ENCODE results near the gene PSEN2. TPM values are rescaled to one million over a fixed set of nuclear protein-coding genes. Genes with fewer than 3 reads are reported as not detected.

Gene PSEN2
- total RNA-seq, 1 experiment from 2014 or later: 37.5 TPM

GRCh38 chr1:226826479-226827261, 43.7 kb upstream of the PSEN2 start:
- Mint-ChIP-seq H3K36me3 (ENCODE audit: insufficient read depth, unreplicated experiment) (no peaks in the 10 kb centered on the region), H3K27me3 (ENCODE audit: insufficient read depth, unreplicated experiment) (no peaks in the 10 kb centered on the region), H3K9me3 (ENCODE audit: unreplicated experiment) (no peaks in the 10 kb centered on the region), H3K4me1 (ENCODE audit: low read depth, unreplicated experiment) (no peaks in the 10 kb centered on the region), H3K4me3 (ENCODE audit: unreplicated experiment) (no peak overlapping the region), H3K27ac (ENCODE audit: unreplicated experiment) (no peak overlapping the region)
- no peak for TF ChIP-seq CTCF (IDR thresholded peaks at IDR 0.05; ENCODE audit: insufficient read depth in 1 of 2, low read depth in 1 of 2, low read length in 1 of 2, severe bottlenecking in 1 of 2, unreplicated experiment in 1 of 2)
- intact Hi-C loops (cut with micrococcal nuclease; ENCODE audit: unreplicated experiment): loop anchor here (5.0 to 10.0 kb wide), 2 partner anchors 89 to 282 kb away; partner anchors contain the start of genes ITPKB and STUM
- Histone ChIP-seq H3K27me3 (replicated peaks; ENCODE audit: control insufficient read depth, insufficient read depth, low read length) (no peaks in the 10 kb centered on the region), H3K4me1 (no peaks in the 10 kb centered on the region), H3K4me3 (ENCODE audit: low read depth, low read length) (no peak overlapping the region), H3K36me3 (ENCODE audit: control insufficient read depth, insufficient read depth, low read length) (no peaks in the 10 kb centered on the region), H3K9me3 (no peaks in the 10 kb centered on the region)
- no TSS peak for BruUV-seq (replicated peaks)
- ChIA-PET CTCF (no interaction called here), POLR2A (interaction anchor here (0.6 kb wide), 1 partner anchor 32 kb away, joined by 6 read pairs; no protein-coding TSS in a partner anchor)
- no peak for DNase-seq

GRCh38 chr1:226827458-226827857, 43.0 kb upstream of the PSEN2 start:
- no peaks in the 10 kb centered on the region for H3K27me3 Mint-ChIP-seq (ENCODE audit: insufficient read depth, unreplicated experiment)
- H3K27ac Mint-ChIP-seq (ENCODE audit: unreplicated experiment): no peak overlapping the region
- no peaks in the 10 kb centered on the region for H3K4me1 Mint-ChIP-seq (ENCODE audit: low read depth, unreplicated experiment)
- ChIA-PET CTCF (interaction anchor here (1.0 kb wide), 1 partner anchor 194 kb away, joined by 3 read pairs; no protein-coding TSS in a partner anchor), POLR2A (no interaction called here)
- H3K9me3 ChIP-seq: no peaks in the 10 kb centered on the region
- H3K4me3 Mint-ChIP-seq (ENCODE audit: unreplicated experiment): no peak overlapping the region
- no peaks in the 10 kb centered on the region for H3K36me3 ChIP-seq (ENCODE audit: control insufficient read depth, insufficient read depth, low read length)
- BruUV-seq (replicated peaks): no TSS peak
- H3K4me3 ChIP-seq (ENCODE audit: low read depth, low read length): no peak overlapping the region
- intact Hi-C loops (cut with micrococcal nuclease; ENCODE audit: unreplicated experiment): loop anchor here (5.0 to 10.0 kb wide), 2 partner anchors 90 to 283 kb away; partner anchors contain the start of genes ITPKB and STUM
- TF ChIP-seq CTCF (IDR thresholded peaks at IDR 0.05; ENCODE audit: insufficient read depth in 1 of 2, low read depth in 1 of 2, low read length in 1 of 2, severe bottlenecking in 1 of 2, unreplicated experiment in 1 of 2): no peak
- DNase-seq: no peak
- no peaks in the 10 kb centered on the region for H3K36me3 Mint-ChIP-seq (ENCODE audit: insufficient read depth, unreplicated experiment)
- no peaks in the 10 kb centered on the region for H3K27me3 ChIP-seq (replicated peaks; ENCODE audit: control insufficient read depth, insufficient read depth, low read length)
- H3K9me3 Mint-ChIP-seq (ENCODE audit: unreplicated experiment): no peaks in the 10 kb centered on the region
- no peaks in the 10 kb centered on the region for H3K4me1 ChIP-seq

GRCh38 chr1:226827968-226828513, 42.4 kb upstream of the PSEN2 start:
- POLR2A ChIA-PET: no interaction called here
- peak; percentile 90 for DNase-seq
- H3K4me3 ChIP-seq (ENCODE audit: low read depth, low read length): no peak overlapping the region
- TF ChIP-seq CTCF (IDR thresholded peaks at IDR 0.05; ENCODE audit: insufficient read depth in 1 of 2, low read depth in 1 of 2, low read length in 1 of 2, severe bottlenecking in 1 of 2, unreplicated experiment in 1 of 2): peak; percentile 78 to 81
- H3K27ac Mint-ChIP-seq (ENCODE audit: unreplicated experiment): no peak overlapping the region
- no peaks in the 10 kb centered on the region for H3K27me3 ChIP-seq (replicated peaks; ENCODE audit: control insufficient read depth, insufficient read depth, low read length)
- no peaks in the 10 kb centered on the region for H3K36me3 ChIP-seq (ENCODE audit: control insufficient read depth, insufficient read depth, low read length)
- H3K27me3 Mint-ChIP-seq (ENCODE audit: insufficient read depth, unreplicated experiment): no peaks in the 10 kb centered on the region
- H3K4me1 ChIP-seq: no peaks in the 10 kb centered on the region
- CTCF ChIA-PET: interaction anchor here (0.5 to 1.0 kb wide), 2 partner anchors 195 to 280 kb away, joined by 3 read pairs; no protein-coding TSS in a partner anchor
- H3K9me3 ChIP-seq: 0 out of 2 replicates have a peak, but pooled peaks cover 5% of the 10 kb centered on the region
- intact Hi-C loops (cut with micrococcal nuclease; ENCODE audit: unreplicated experiment): loop anchor here (1.0 to 10.0 kb wide), 5 partner anchors 91 to 403 kb away; partner anchors contain the start of genes ITPKB and STUM
- no peak overlapping the region for H3K4me3 Mint-ChIP-seq (ENCODE audit: unreplicated experiment)
- no peaks in the 10 kb centered on the region for H3K4me1 Mint-ChIP-seq (ENCODE audit: low read depth, unreplicated experiment)
- no TSS peak for BruUV-seq (replicated peaks)
- H3K36me3 Mint-ChIP-seq (ENCODE audit: insufficient read depth, unreplicated experiment): no peaks in the 10 kb centered on the region
- H3K9me3 Mint-ChIP-seq (ENCODE audit: unreplicated experiment): no peaks in the 10 kb centered on the region

Data from Caco-2 (cell line).